CD4-positive, alpha-beta memory T cell (primary cell): ENCODE data around the gene GPR12. TPM values are rescaled to one million over a fixed set of nuclear protein-coding genes. Genes with fewer than 3 reads are reported as not detected.

Source experiments
- CTCF ChIA-PET: fragments of 350-600 bp; sonication (Branson Sonifier 250); formaldehyde crosslinking; loops from one replicate; lab custom pipeline; 2021; ENCODE audit warnings: inconsistent platforms; ENCODE audit not compliant: partially characterized antibody; lab: Charles Lee
- POLR2A ChIA-PET: fragments of 350-600 bp; sonication (Branson Sonifier 250); formaldehyde crosslinking; loops from one replicate; lab custom pipeline; 2021; ENCODE audit not compliant: partially characterized antibody; lab: Charles Lee
- DNase-seq, 5 donors: peaks; one replicate each; pipeline versions ENCODE4 v3.0.0 to v3.0.0-alpha.2; 2020 to 2022; ENCODE audit warnings: mixed read lengths in 1 of 5
- H3K27ac ChIP-seq: one replicate; pipeline ENCODE4 v1.7.0; 2013; ENCODE audit warnings: low read depth, low read length
- H3K27me3 ChIP-seq: 2 replicates; pipeline ENCODE4 v1.7.0; 2013; ENCODE audit warnings: mild to moderate bottlenecking, low read length, moderate library complexity; ENCODE audit not compliant: insufficient read depth
- H3K36me3 ChIP-seq: 2 replicates; pipeline ENCODE4 v1.7.0; 2013; ENCODE audit warnings: mild to moderate bottlenecking, low read length, moderate library complexity; ENCODE audit not compliant: insufficient read depth
- H3K4me1 ChIP-seq: 2 replicates; pipeline ENCODE4 v1.7.0; 2013; ENCODE audit warnings: mild to moderate bottlenecking, low read length, moderate library complexity; ENCODE audit not compliant: insufficient read depth
- H3K4me3 ChIP-seq, 2 donors: one replicate each; pipeline ENCODE4 v1.7.0; 2013; ENCODE audit warnings: low read length in 2 of 2, mild to moderate bottlenecking in 1 of 2
- H3K9me3 ChIP-seq, 2 donors: one replicate each; pipeline ENCODE4 v1.7.0; 2013; ENCODE audit warnings: low read length in 2 of 2, control low read depth in 1 of 2; ENCODE audit not compliant: control insufficient read depth in 1 of 2
- H3K27ac Mint-ChIP-seq, 7 donors: one replicate each; pipeline ENCODE4 v1.8.0; 2020 to 2021; ENCODE audit warnings: mixed read lengths in 7 of 7, mild to moderate bottlenecking in 6 of 7, inconsistent platforms in 3 of 7, moderate library complexity in 3 of 7
- H3K27me3 Mint-ChIP-seq, 2 donors: one replicate each; pipeline ENCODE4 v1.8.0; 2020 to 2021; ENCODE audit warnings: mixed read lengths in 2 of 2
- H3K36me3 Mint-ChIP-seq, 2 donors: one replicate each; pipeline ENCODE4 v1.8.0; 2020 to 2021; ENCODE audit warnings: mixed read lengths in 2 of 2, inconsistent platforms in 1 of 2, mild to moderate bottlenecking in 1 of 2
- H3K4me1 Mint-ChIP-seq, 4 donors: one replicate each; pipeline ENCODE4 v1.8.0; 2020 to 2021; ENCODE audit warnings: mixed read lengths in 4 of 4, mild to moderate bottlenecking in 1 of 4
- H3K4me3 Mint-ChIP-seq, 8 donors: one replicate each; pipeline ENCODE4 v1.8.0; 2020 to 2021; ENCODE audit warnings: mixed read lengths in 8 of 8, mild to moderate bottlenecking in 7 of 8, moderate library complexity in 6 of 8, inconsistent platforms in 3 of 8
- H3K9me3 Mint-ChIP-seq, 8 donors: one replicate each; pipeline ENCODE4 v1.8.0; 2020 to 2021; ENCODE audit warnings: mixed read lengths in 8 of 8, mild to moderate bottlenecking in 5 of 8, inconsistent platforms in 3 of 8, moderate library complexity in 1 of 8
- intact Hi-C: fragments of 100-400 bp; cut with micrococcal nuclease; formaldehyde crosslinking; loops from one replicate; pipeline ENCODE4 v1.15.1; 2023
- polyA plus RNA-seq, 2 donors: library from polyadenylated mRNA; unstranded; fragments of 300-500 nt; fragmentation: Illumina TruSeq; gene quantifications; one replicate each; pipeline ENCODE4 v1.2.3, GENCODE V29; 2021
- total RNA-seq, 2 experiments: library from RNA; stranded (reverse); gene quantifications; one replicate each; pipeline ENCODE4 v1.2.3, GENCODE V29; 2021

Gene GPR12
- total and polyA plus RNA-seq, 4 experiments from 2014 or later: not detected

DNA sequence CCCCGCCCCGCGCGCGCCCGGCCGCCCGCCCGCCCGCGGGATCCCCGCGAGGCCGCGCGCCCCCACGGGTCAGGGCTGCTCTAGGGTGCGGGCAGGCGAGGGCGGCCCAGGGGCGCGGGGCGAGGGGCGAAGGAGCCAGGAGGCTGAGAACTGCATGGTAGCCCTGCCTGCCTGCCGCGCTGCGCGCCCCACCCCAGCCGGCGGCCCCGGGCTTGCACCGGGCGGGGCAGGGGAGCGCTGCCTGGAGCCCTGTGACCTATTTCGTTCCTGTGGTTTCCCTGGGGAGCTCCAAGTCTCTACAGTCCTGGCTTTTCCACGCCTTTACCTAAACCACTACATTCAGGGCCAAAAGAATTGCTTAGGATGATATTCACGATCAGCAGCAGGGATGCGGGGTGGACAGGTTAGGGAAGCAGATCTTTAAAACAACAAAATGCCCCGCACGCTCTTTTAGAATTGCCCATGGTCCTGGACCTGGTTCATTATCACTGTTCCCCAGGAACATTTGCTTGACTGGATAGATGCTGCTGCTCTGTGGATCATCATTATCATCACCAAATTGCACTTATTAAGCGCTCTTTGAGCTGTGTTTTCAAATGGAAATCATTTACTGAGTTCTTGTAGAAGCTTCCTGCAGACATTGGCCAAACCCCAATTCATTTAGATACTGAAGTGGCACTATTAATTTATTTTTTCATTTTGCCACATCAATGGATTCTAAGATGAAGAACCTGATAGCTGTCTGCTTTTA, 421 bp upstream of the GPR12 start:
- Histone ChIP-seq H3K4me3 (no peak overlapping the region), H3K36me3 (no peaks in the 10 kb centered on the region), H3K9me3 (no peaks in the 10 kb centered on the region), H3K27ac (no peak overlapping the region), H3K27me3 (peaks cover 10% of the 10 kb centered on the region), H3K4me1 (peaks cover 6% of the 10 kb centered on the region)
- intact Hi-C loops: no loop called here
- H3K36me3 Mint-ChIP-seq: no peaks in the 10 kb centered on the region
- H3K27ac Mint-ChIP-seq: no peak overlapping the region
- ChIA-PET POLR2A (no interaction called here), CTCF (no interaction called here)
- peak overlapping the region in 6 of 8 donors; percentile 28 to 72 (median 64) for H3K4me3 Mint-ChIP-seq
- no peaks in the 10 kb centered on the region for H3K9me3 Mint-ChIP-seq
- peaks cover 6 to 25% (median 7%) of the 10 kb centered on the region in 4 donors for H3K4me1 Mint-ChIP-seq
- peaks cover 38 to 48% of the 10 kb centered on the region in 2 donors for H3K27me3 Mint-ChIP-seq
- DNase-seq: no peak

DNA sequence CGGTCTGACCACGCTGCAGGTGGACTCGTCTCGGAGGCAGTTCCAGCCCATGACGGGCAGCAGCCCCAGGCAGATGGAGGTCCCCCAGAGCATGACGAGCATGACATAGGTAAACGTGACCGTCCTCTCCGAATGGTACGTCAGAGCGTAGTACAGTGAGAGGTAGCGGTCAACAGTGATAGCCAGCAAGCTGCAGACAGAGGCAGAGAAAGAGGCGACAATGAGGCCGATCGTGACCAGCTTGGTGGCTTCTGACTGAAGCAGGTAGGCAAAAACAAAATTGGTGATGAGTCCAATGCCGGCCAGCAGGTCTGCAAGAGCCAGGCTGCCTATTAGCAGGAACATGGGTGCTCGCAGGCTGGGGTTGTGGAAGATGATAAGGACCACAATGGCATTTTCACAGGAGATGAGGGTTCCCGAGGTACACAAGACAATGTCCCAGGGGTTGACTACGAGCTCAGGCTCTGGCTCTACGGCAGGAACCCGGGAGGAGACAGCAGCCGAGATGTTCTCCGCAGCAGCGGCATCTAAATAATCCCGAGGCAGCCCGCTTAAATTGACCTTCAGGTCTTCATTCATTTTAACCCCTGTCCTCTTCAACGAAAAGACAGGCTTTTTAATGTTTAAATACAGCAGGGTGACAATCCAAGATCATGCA, 1.2 kb downstream of the GPR12 start:
- no peaks in the 10 kb centered on the region for H3K9me3 Mint-ChIP-seq
- intact Hi-C loops: no loop called here
- H3K27me3 Mint-ChIP-seq: peaks cover 37 to 48% of the 10 kb centered on the region in 2 donors
- H3K4me3 Mint-ChIP-seq: peak overlapping the region; percentile 0 to 82 (median 66)
- DNase-seq: no peak
- CTCF ChIA-PET: no interaction called here
- Histone ChIP-seq H3K4me3 (no peak overlapping the region), H3K9me3 (no peaks in the 10 kb centered on the region), H3K4me1 (peaks cover 6% of the 10 kb centered on the region), H3K27ac (no peak overlapping the region), H3K36me3 (no peaks in the 10 kb centered on the region), H3K27me3 (peaks cover 15% of the 10 kb centered on the region)
- H3K27ac Mint-ChIP-seq: no peak overlapping the region
- peaks cover 6 to 25% (median 7%) of the 10 kb centered on the region in 4 donors for H3K4me1 Mint-ChIP-seq
- H3K36me3 Mint-ChIP-seq: no peaks in the 10 kb centered on the region
- POLR2A ChIA-PET: no interaction called here

DNA sequence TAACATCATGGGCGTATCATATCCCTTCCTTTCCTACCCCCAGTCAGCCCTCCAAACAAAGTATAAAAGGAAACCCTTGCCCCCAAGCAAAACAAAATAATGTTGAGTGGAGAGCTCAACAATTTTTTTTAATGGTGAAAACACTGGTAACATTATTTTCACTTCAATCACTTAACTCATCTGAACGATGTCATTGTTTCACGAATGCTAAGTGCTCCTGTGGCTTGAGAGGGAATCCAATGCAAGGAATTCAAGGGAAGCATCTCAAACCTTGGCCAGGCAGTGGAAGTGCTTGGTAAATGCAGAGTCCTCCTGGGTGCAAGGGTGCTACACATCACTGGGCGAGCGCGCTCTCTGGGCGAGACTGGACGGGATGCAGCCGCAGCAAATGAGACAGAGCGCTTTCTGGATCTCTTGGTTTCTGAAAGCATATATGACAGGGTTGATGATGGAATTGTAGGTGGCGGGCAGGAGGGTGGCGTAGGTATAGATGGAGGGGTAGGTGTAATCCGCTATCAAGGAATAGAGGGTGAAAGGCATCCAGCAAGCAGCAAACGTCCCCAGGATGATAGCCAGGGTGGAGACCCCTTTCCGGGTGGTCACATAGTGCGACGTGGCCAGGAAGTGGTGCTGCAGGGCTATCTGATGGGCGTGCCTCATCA, 2.0 kb downstream of the GPR12 start:
- Histone ChIP-seq H3K9me3 (no peaks in the 10 kb centered on the region), H3K4me3 (no peak overlapping the region), H3K27me3 (peaks cover 15% of the 10 kb centered on the region), H3K4me1 (peaks cover 6% of the 10 kb centered on the region), H3K36me3 (no peaks in the 10 kb centered on the region), H3K27ac (no peak overlapping the region)
- peaks cover 6 to 25% (median 7%) of the 10 kb centered on the region in 4 donors for H3K4me1 Mint-ChIP-seq
- intact Hi-C loops: no loop called here
- peak overlapping the region in 7 of 8 donors; percentile 0 to 46 (median 24) for H3K4me3 Mint-ChIP-seq
- no peaks in the 10 kb centered on the region for H3K36me3 Mint-ChIP-seq
- no peak overlapping the region for H3K27ac Mint-ChIP-seq
- DNase-seq: no peak
- ChIA-PET POLR2A (no interaction called here), CTCF (no interaction called here)
- no peaks in the 10 kb centered on the region for H3K9me3 Mint-ChIP-seq
- H3K27me3 Mint-ChIP-seq: peaks cover 37 to 41% of the 10 kb centered on the region in 2 donors

DNA sequence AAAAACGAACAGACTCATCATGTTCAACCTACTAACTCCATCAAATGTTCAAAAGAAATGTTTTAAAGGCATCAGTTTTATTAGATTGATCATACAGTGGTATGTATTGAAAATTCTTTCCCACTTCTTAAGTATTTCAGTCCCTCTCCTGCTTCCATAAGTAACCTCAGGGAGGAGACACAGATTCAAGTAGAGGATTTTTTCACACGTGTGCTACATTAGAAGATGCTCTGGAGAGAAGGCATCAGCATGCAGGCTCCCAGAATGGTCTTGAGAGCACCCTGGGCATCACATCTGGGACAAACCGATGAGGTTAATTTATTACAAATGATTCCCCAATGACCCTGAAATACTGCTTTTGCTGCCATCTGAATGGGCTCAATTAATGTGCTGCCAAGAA, 3.6 kb downstream of the GPR12 start:
- H3K4me1 Mint-ChIP-seq: peaks cover 6 to 25% (median 7%) of the 10 kb centered on the region in 4 donors
- H3K36me3 Mint-ChIP-seq: no peaks in the 10 kb centered on the region

DNA sequence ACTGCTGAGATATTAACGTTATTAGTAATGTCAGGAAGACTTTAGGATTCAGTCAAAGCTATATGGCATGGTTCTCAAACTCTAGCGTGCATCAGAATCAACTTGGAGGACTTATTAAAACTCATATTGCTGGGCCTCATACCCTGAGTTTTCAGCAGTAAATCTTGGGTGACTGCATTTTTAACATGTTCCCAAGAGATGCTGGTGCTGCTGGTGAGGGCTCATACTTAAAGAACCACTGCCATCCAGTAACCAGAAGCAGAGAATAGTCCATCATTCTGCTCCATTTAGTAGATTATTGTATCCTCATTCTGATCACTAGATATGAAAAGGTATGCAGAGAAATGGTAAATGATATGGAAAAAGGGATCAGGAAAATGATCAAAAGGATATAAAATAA, 7.9 kb downstream of the GPR12 start:
- no peaks in the 10 kb centered on the region for H3K9me3 ChIP-seq
- no peaks in the 10 kb centered on the region for H3K36me3 Mint-ChIP-seq
- peaks cover 0 to 5% (median 3%) of the 10 kb centered on the region in 4 donors for H3K4me1 Mint-ChIP-seq
- H3K36me3 ChIP-seq: no peaks in the 10 kb centered on the region
- H3K4me3 Mint-ChIP-seq: no peak overlapping the region
- no peaks in the 10 kb centered on the region for H3K9me3 Mint-ChIP-seq
- CTCF ChIA-PET: no interaction called here
- no peak overlapping the region for H3K27ac Mint-ChIP-seq
- intact Hi-C loops: no loop called here
- peaks cover 4% of the 10 kb centered on the region for H3K27me3 ChIP-seq
- POLR2A ChIA-PET: no interaction called here
- no peak for DNase-seq
- no peaks in the 10 kb centered on the region for H3K4me1 ChIP-seq
- no peak overlapping the region for H3K27ac ChIP-seq
- H3K4me3 ChIP-seq: no peak overlapping the region
- peaks cover 16 to 18% of the 10 kb centered on the region in 2 donors for H3K27me3 Mint-ChIP-seq

More for the DNA sequence above, 3.6 kb downstream of the GPR12 start:
- peaks cover 6% of the 10 kb centered on the region for H3K4me1 ChIP-seq
- Mint-ChIP-seq H3K4me3 (no peak overlapping the region), H3K9me3 (no peaks in the 10 kb centered on the region), H3K27me3 (peaks cover 28 to 38% of the 10 kb centered on the region in 2 donors), H3K27ac (no peak overlapping the region)
- POLR2A ChIA-PET: no interaction called here
- H3K9me3 ChIP-seq: no peaks in the 10 kb centered on the region
- CTCF ChIA-PET: no interaction called here
- intact Hi-C loops: no loop called here
- H3K27me3 ChIP-seq: peaks cover 15% of the 10 kb centered on the region
- no peak overlapping the region for H3K4me3 ChIP-seq
- no peak overlapping the region for H3K27ac ChIP-seq
- no peak for DNase-seq
- H3K36me3 ChIP-seq: no peaks in the 10 kb centered on the region

DNA sequence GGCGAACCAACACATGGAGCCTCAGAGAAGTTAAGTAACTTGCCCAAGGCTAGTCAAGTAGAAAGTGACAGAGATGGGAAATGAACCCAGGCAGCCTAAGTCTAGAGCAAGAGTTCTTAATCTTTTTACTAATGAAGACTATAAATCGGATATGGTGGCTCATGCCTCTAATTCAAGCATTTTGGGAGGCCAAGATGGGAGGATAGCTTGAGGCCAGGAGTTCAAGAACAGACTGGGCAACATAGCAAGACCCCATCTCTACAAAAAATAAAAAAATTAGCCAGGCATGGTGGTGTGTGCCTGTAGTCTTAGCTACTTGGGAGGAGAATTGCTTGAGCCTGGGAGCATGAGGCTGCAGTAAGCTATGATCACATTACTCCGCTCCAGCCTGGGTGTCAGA, 10.7 kb downstream of the GPR12 start:
- no peaks in the 10 kb centered on the region for H3K36me3 ChIP-seq
- H3K27ac ChIP-seq: no peak overlapping the region
- peaks cover 14 to 17% of the 10 kb centered on the region in 2 donors for H3K27me3 Mint-ChIP-seq
- no peaks in the 10 kb centered on the region for H3K4me1 ChIP-seq
- no peak for DNase-seq
- peaks cover 0 to 5% (median 3%) of the 10 kb centered on the region in 4 donors for H3K4me1 Mint-ChIP-seq
- H3K27me3 ChIP-seq: no peaks in the 10 kb centered on the region
- no peak overlapping the region for H3K4me3 Mint-ChIP-seq
- no peak overlapping the region for H3K4me3 ChIP-seq
- ChIA-PET POLR2A (no interaction called here), CTCF (no interaction called here)
- intact Hi-C loops: no loop called here
- no peaks in the 10 kb centered on the region for H3K9me3 ChIP-seq
- H3K36me3 Mint-ChIP-seq: no peaks in the 10 kb centered on the region
- no peak overlapping the region for H3K27ac Mint-ChIP-seq
- no peaks in the 10 kb centered on the region for H3K9me3 Mint-ChIP-seq

DNA sequence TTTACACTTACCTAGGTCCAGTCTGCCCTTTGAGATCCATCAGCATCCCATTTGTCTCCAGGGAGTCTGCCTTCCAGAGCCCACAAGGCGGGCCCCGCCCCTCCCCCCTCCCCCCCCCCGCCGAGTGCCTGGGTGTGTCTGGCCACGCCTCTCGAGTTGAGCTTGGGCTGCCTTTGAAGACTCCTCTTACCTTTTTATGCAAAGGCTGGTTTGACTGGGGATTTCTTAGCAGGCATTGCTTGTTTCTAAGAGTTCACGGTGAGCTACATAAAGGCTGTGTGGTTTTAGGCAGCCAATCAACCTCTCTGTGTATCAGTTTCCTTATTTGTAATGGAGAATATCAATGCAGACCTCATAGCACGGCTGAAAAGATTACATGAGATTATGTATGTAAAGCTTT, 11.3 kb downstream of the GPR12 start:
- CTCF ChIA-PET: no interaction called here
- Mint-ChIP-seq H3K27ac (no peak overlapping the region), H3K36me3 (no peaks in the 10 kb centered on the region), H3K27me3 (peaks cover 17 to 22% of the 10 kb centered on the region in 2 donors), H3K9me3 (no peaks in the 10 kb centered on the region), H3K4me3 (no peak overlapping the region), H3K4me1 (peaks cover 0 to 5% (median 3%) of the 10 kb centered on the region in 4 donors)
- no peaks in the 10 kb centered on the region for H3K4me1 ChIP-seq
- no peaks in the 10 kb centered on the region for H3K9me3 ChIP-seq
- H3K27me3 ChIP-seq: no peaks in the 10 kb centered on the region
- H3K4me3 ChIP-seq: no peak overlapping the region
- H3K36me3 ChIP-seq: no peaks in the 10 kb centered on the region
- no peak overlapping the region for H3K27ac ChIP-seq
- intact Hi-C loops: no loop called here
- POLR2A ChIA-PET: no interaction called here
- DNase-seq: no peak
